Suprapubic skin (tissue), 4 donors: Measurements from ENCODE around the gene IRGQ. TPM values are rescaled to one million over a fixed set of nuclear protein-coding genes. Genes with fewer than 3 reads are reported as not detected.
"Not testable (repeated sequence)": the region's sequence is repeated elsewhere in the genome, so short reads cannot be mapped to it uniquely, and the experiment has no call there.

Experiments
- DNase-seq, 2 donors: peaks; one replicate each; pipeline ENCODE4 v3.0.0-alpha.2; 2019; ENCODE audit warnings: low spot score in 2 of 2
- H3K27ac ChIP-seq: fragments of 200-600 bp; sonication (generic); one replicate; pipeline ENCODE4 v1.5.1; 2019
- H3K27me3 ChIP-seq: fragments of 200-600 bp; sonication (generic); one replicate; pipeline ENCODE4 v1.5.1; 2019
- H3K36me3 ChIP-seq: fragments of 200-600 bp; sonication (generic); one replicate; pipeline ENCODE4 v1.5.1; 2019
- H3K4me1 ChIP-seq: fragments of 200-600 bp; sonication (generic); one replicate; pipeline ENCODE4 v1.5.1; 2019
- H3K4me3 ChIP-seq: fragments of 200-600 bp; sonication (generic); one replicate; pipeline ENCODE4 v1.5.1; 2019; ENCODE audit warnings: mild to moderate bottlenecking
- H3K9me3 ChIP-seq: fragments of 200-600 bp; sonication (generic); one replicate; pipeline ENCODE4 v1.5.1; 2019
- CTCF ChIP-seq, 2 donors: fragments of 200-600 bp in 1 of 2; fragments of 450-650 bp in 1 of 2; sonication (generic) in 1 of 2; IDR thresholded peaks; one replicate each; pipeline ENCODE4 v1.5.1; 2016 to 2019; ENCODE audit warnings: antibody characterized with exemption in 2 of 2, mild to moderate bottlenecking in 1 of 2, moderate library complexity in 1 of 2
- EP300 ChIP-seq: sonication (generic); formaldehyde crosslinking; IDR thresholded peaks from one replicate; pipeline ENCODE4 v1.6.1; 2017; ENCODE audit warnings: antibody characterized with exemption
- POLR2A ChIP-seq, 2 donors: fragments of 450-650 bp; IDR thresholded peaks; one replicate each; pipeline ENCODE4 v1.6.1; 2017; ENCODE audit warnings: antibody characterized with exemption in 2 of 2, mild to moderate bottlenecking in 2 of 2, moderate library complexity in 2 of 2
- POLR2AphosphoS5 ChIP-seq, 3 donors: sonication (generic); formaldehyde crosslinking; IDR thresholded peaks; one replicate each; pipeline ENCODE4 v1.6.1; 2017; ENCODE audit warnings: antibody characterized with exemption in 3 of 3
- WGBS: methylation state at CpG from one replicate; pipeline ENCODE4 v1.1.5; 2018; 5-methylcytosine and 5-hydroxymethylcytosine counted together
- total RNA-seq, 4 donors: library from RNA; depleted of rRNA; stranded (reverse); fragments of >200 nt; gene quantifications; one replicate each; pipeline ENCODE4 v1.1.0, GENCODE V29; 2016

The IRGQ gene
- total RNA-seq, 4 donors from 2014 or later: 17.2 to 24.7 (median 19.9) TPM

- DNase-seq: no peak
- H3K27me3 ChIP-seq: no peaks in the 10 kb centered on the region
- WGBS: 70% methylated on average over 28 of the region's 28 CpGs
- peaks cover 26% of the 10 kb centered on the region for H3K36me3 ChIP-seq
- H3K4me3 ChIP-seq: no peak overlapping the region
- TF ChIP-seq POLR2A (IDR thresholded peaks at IDR 0.05): no peak
- no peak for TF ChIP-seq CTCF (IDR thresholded peaks at IDR 0.05)
- TF ChIP-seq EP300: no peak
- TF ChIP-seq POLR2AphosphoS5 (IDR thresholded peaks at IDR 0.05): no peak
- H3K4me1 ChIP-seq: peaks cover 24% of the 10 kb centered on the region
- peak overlapping the region; percentile 52 for H3K27ac ChIP-seq
- H3K9me3 ChIP-seq: no peaks in the 10 kb centered on the region
Observed at GRCh38 chr19:43607238-43608205, 11.6 kb upstream of the IRGQ start.

GRCh38 chr19:43606569-43607229 lies 10.8 kb upstream of the IRGQ start:
- 32% methylated on average over 7 of the region's 7 CpGs for WGBS
- Histone ChIP-seq H3K36me3 (peaks cover 18% of the 10 kb centered on the region), H3K27me3 (no peaks in the 10 kb centered on the region), H3K27ac (peak overlapping the region; percentile 52), H3K4me1 (peaks cover 24% of the 10 kb centered on the region), H3K9me3 (no peaks in the 10 kb centered on the region), H3K4me3 (no peak overlapping the region)
- DNase-seq: no peak
- TF ChIP-seq POLR2AphosphoS5 (IDR thresholded peaks at IDR 0.05) (peak in 1 of 3 donors; percentile 47), CTCF (IDR thresholded peaks at IDR 0.05) (no peak), EP300 (no peak), POLR2A (IDR thresholded peaks at IDR 0.05) (no peak)

GRCh38 chr19:43605875-43606568 lies 10.1 kb upstream of the IRGQ start:
- TF ChIP-seq EP300 (no peak), POLR2AphosphoS5 (IDR thresholded peaks at IDR 0.05) (no peak), CTCF (IDR thresholded peaks at IDR 0.05) (no peak)
- peaks cover 24% of the 10 kb centered on the region for H3K4me1 ChIP-seq
- peaks cover 12% of the 10 kb centered on the region for H3K36me3 ChIP-seq
- no peak overlapping the region for H3K4me3 ChIP-seq
- H3K27me3 ChIP-seq: no peaks in the 10 kb centered on the region
- WGBS: 51% methylated on average over 7 of the region's 7 CpGs
- peak overlapping the region; percentile 52 for H3K27ac ChIP-seq
- no peaks in the 10 kb centered on the region for H3K9me3 ChIP-seq
- no peak for DNase-seq

GRCh38 chr19:43600326-43600725 lies 4.4 kb upstream of the IRGQ start:
- not testable (repeated sequence) for H3K9me3 ChIP-seq, H3K4me3 ChIP-seq, H3K27me3 ChIP-seq, DNase-seq, H3K27ac ChIP-seq
- H3K4me1 ChIP-seq: peaks cover 23% of the 10 kb centered on the region
- H3K36me3 ChIP-seq: peaks cover 13% of the 10 kb centered on the region
- 52% methylated on average over 5 of the region's 5 CpGs for WGBS

GRCh38 chr19:43599635-43600295 lies 3.8 kb upstream of the IRGQ start:
- Histone ChIP-seq H3K27me3 (no peaks in the 10 kb centered on the region), H3K9me3 (no peaks in the 10 kb centered on the region), H3K27ac (no peak overlapping the region), H3K36me3 (peaks cover 13% of the 10 kb centered on the region), H3K4me1 (peaks cover 22% of the 10 kb centered on the region), H3K4me3 (no peak overlapping the region)
- TF ChIP-seq POLR2AphosphoS5 (IDR thresholded peaks at IDR 0.05) (no peak), CTCF (IDR thresholded peaks at IDR 0.05) (no peak), POLR2A (IDR thresholded peaks at IDR 0.05) (no peak), EP300 (no peak)
- 58% methylated on average over 4 of the region's 4 CpGs for WGBS
- no peak for DNase-seq
